Measurements from ENCODE around the gene DNMT3A. TPM values are rescaled to one million over a fixed set of nuclear protein-coding genes. Genes with fewer than 3 reads are reported as not detected.
A peak's percentile ranks its signal among the peaks of the same experiment; 100 is the strongest.

Gene DNMT3A
- total RNA-seq, 2 donors from 2014 or later, result 17.7 to 24.3 TPM

DNA sequence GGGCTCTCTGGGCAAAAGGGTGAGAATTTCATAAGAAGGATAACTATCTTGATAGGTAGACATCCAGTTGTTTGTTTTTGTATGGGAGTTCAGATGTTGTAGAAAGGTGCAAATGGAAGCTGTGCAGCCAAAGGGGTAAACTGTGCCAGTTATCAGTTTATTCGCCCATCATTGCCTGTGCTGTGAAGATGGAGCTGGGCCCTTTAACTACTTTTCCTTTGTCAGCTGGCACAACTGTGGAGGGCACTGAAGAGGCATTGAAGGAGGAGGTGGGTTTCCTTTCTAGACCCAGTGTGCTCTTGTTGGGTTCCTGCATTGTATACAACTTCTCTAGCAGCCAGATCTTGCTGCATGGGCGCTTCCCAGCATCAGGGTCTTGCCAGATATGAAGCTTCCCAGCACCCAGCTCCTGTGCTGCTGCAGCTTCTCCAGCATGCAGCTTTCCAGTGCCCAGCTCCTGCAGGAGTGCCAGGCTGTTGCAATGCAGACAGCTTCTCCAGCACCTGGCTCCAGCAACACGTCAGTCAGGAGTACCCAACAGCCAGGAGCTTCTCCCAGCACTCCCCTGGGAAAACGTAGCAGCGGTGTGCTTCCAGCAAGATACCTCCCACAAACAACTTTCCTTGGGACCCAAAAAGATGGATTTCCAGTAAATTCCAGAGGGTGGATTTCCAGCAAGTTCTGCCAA is 15.3 kb downstream of the DNMT3A start:
- no peak for ATAC-seq (ENCODE audit: insufficient number of reproducible peaks, low FRiP score, low read depth)
- Histone ChIP-seq H3K9me3 (no peaks in the 10 kb centered on the region), H3K4me1 (ENCODE audit: control insufficient read depth in 1 of 2, low read depth in 2 of 2) (peaks cover 20 to 54% of the 10 kb centered on the region in 2 donors)

DNA sequence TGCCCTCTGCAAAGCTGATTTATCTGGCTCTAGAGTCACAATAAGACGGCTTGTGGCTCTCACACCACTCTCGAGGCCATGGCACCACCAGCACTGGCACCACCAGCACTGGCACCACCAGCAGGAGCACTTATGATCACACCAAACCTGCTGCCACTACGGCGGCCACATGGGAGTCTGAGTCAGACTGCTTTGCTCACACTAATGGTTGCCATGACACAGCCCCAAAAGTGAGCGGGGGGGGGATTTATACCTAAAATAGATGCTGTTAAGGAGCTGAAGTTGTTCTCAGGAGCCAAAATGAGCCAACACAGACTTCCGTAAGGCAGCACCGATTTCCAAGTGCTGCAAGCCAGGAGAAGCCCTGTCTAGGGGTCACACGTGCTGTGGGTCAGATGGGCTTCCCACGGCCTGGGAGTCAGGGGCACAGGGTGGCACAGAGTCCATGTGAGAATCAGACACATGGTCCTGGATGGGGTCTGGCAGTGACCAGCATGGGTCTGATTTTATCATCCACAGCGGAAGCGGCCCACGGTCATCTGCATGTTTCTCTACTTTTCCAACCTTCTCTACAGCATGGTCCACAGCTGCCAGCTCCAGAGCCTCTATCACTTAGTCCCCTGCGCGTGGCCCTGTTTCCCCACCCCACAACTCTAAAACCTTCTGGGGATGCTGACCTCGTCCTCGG is 16.7 kb downstream of the DNMT3A start:
- DNase-seq (ENCODE audit: low spot score) (peak; percentile 97), ATAC-seq (ENCODE audit: insufficient number of reproducible peaks, low FRiP score, low read depth) (peak; percentile 92)
- TF ChIP-seq, protein P1, sequence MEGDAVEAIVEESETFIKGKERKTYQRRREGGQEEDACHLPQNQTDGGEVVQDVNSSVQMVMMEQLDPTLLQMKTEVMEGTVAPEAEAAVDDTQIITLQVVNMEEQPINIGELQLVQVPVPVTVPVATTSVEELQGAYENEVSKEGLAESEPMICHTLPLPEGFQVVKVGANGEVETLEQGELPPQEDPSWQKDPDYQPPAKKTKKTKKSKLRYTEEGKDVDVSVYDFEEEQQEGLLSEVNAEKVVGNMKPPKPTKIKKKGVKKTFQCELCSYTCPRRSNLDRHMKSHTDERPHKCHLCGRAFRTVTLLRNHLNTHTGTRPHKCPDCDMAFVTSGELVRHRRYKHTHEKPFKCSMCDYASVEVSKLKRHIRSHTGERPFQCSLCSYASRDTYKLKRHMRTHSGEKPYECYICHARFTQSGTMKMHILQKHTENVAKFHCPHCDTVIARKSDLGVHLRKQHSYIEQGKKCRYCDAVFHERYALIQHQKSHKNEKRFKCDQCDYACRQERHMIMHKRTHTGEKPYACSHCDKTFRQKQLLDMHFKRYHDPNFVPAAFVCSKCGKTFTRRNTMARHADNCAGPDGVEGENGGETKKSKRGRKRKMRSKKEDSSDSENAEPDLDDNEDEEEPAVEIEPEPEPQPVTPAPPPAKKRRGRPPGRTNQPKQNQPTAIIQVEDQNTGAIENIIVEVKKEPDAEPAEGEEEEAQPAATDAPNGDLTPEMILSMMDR (IDR thresholded peaks at IDR 0.05), result peak; percentile 22
- Histone ChIP-seq H3K4me1 (ENCODE audit: control insufficient read depth in 1 of 2, low read depth in 2 of 2) (peaks cover 19 to 46% of the 10 kb centered on the region in 2 donors), H3K27me3 (replicated peaks; ENCODE audit: insufficient read depth) (no peaks in the 10 kb centered on the region), H3K27ac (peak overlapping the region; percentile 84 to 88), H3K9me3 (no peaks in the 10 kb centered on the region), H3K4me3 (peak overlapping the region; percentile 52), H3K36me3 (no peaks in the 10 kb centered on the region)

More for the DNA sequence above, 15.3 kb downstream of the DNMT3A start:
- TF ChIP-seq, protein P1 (IDR thresholded peaks at IDR 0.05), result no peak
- peak overlapping the region in 1 of 2 donors; percentile 88 for H3K27ac ChIP-seq
- H3K4me3 ChIP-seq, result no peak overlapping the region
- no peak for DNase-seq (ENCODE audit: low spot score)
- no peaks in the 10 kb centered on the region for H3K36me3 ChIP-seq
- H3K27me3 ChIP-seq (replicated peaks; ENCODE audit: insufficient read depth), result no peaks in the 10 kb centered on the region

DNA sequence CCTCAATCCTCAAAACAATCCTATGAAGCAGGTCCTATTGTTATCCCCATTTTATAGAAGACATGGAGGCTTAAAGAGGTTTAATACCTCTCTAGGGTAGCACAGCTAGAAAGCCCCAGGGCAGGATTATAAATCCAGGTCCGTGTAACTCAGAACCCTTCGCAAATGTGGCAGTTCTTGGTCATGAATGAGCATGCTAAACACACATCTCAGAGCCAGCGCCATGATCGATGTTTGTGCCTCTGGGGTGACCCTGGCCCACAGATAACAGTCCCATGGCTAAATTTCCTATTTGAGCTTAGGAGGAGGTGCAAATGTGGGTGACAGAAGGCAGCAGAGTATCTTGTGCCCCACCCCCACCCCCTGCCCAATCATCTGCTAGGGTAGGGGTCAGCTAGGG is 17.5 kb downstream of the DNMT3A start:
- Histone ChIP-seq H3K27me3 (replicated peaks; ENCODE audit: insufficient read depth) (no peaks in the 10 kb centered on the region), H3K27ac (peak overlapping the region in 1 of 2 donors; percentile 88), H3K9me3 (no peaks in the 10 kb centered on the region), H3K36me3 (no peaks in the 10 kb centered on the region), H3K4me3 (no peak overlapping the region), H3K4me1 (ENCODE audit: control insufficient read depth in 1 of 2, low read depth in 2 of 2) (peaks cover 18 to 38% of the 10 kb centered on the region in 2 donors)
- no peak for ATAC-seq (ENCODE audit: insufficient number of reproducible peaks, low FRiP score, low read depth)
- no peak for DNase-seq (ENCODE audit: low spot score)
- TF ChIP-seq, protein P1 (IDR thresholded peaks at IDR 0.05), result no peak

DNA sequence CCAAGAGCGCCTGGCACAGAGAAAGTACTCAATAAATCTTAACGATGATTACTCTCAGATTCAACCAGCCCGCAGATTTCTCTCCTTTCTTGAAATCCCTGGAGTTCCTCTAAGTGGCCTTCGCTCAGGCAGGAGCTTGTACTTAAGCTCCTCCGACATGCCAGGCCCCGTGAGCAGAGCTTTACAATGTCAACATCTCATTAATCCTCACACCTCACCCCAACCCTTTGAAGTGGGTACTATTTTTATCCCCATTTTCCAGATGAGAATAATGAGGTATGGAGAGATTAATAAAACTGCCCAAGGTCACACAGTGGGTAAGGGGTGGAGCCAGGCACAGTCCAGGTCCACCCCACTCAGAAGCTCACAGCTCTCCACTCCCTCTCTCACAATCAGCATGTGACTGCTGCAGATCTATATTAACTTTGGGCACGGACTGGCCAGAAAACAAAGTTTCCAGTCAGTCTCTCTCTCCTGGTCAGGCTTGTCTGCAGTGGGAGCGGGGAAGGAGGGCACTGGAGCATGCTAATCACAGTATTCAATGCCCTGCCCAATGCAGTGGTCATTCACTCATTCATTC is 18.0 kb downstream of the DNMT3A start:
- DNase-seq (ENCODE audit: low spot score), result no peak
- TF ChIP-seq, protein P1 (IDR thresholded peaks at IDR 0.05), result no peak
- ATAC-seq (ENCODE audit: insufficient number of reproducible peaks, low FRiP score, low read depth), result no peak
- Histone ChIP-seq H3K27me3 (replicated peaks; ENCODE audit: insufficient read depth) (no peaks in the 10 kb centered on the region), H3K36me3 (no peaks in the 10 kb centered on the region), H3K27ac (no peak overlapping the region), H3K4me3 (no peak overlapping the region), H3K9me3 (no peaks in the 10 kb centered on the region), H3K4me1 (ENCODE audit: control insufficient read depth in 1 of 2, low read depth in 2 of 2) (peaks cover 14 to 33% of the 10 kb centered on the region in 2 donors)

DNA sequence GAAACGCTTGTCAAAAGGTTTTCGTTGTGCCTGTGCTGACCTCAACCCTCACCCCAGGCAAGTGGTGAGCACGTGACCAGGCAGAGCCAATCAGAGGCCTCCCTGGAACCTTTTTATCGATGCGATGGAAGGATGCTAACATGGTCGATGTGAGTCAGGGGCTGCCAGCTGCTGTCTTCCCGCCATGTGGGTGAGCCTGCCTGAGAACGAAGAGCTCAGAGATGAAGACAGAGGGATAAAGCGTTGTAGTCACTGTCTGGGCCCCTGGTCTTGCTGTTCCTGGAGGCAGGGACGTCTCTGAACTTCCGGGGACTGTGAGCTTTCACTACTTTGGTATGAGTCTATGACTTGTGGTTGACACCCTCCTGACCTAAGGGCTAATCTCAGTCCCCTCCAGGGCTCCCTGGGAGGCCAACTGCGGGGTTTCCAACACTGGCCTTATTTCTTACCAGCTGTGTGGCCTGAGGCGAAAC is 18.6 kb downstream of the DNMT3A start:
- H3K9me3 ChIP-seq, result no peaks in the 10 kb centered on the region
- H3K36me3 ChIP-seq, result no peaks in the 10 kb centered on the region
- TF ChIP-seq, protein P1 (IDR thresholded peaks at IDR 0.05), result no peak
- no peak overlapping the region for H3K27ac ChIP-seq
- no peak overlapping the region for H3K4me3 ChIP-seq
- DNase-seq (ENCODE audit: low spot score) (no peak), ATAC-seq (ENCODE audit: insufficient number of reproducible peaks, low FRiP score, low read depth) (no peak)
- peaks cover 14 to 29% of the 10 kb centered on the region in 2 donors for H3K4me1 ChIP-seq (ENCODE audit: control insufficient read depth in 1 of 2, low read depth in 2 of 2)
- no peaks in the 10 kb centered on the region for H3K27me3 ChIP-seq (replicated peaks; ENCODE audit: insufficient read depth)

Measured in thoracic aorta (tissue), 2 donors.